ENCODE data around the gene NBEA. TPM values are rescaled to one million over a fixed set of nuclear protein-coding genes. Genes with fewer than 3 reads are reported as not detected.

The NBEA gene
- total RNA-seq, 1 experiment from 2014 or later: 3.3 TPM

GRCh38 chr13:35333157-35333556, 391.1 kb downstream of the NBEA start:
- DNase-seq (ENCODE audit: low read depth, low spot score): no peak
- H3K36me3 ChIP-seq (ENCODE audit: control insufficient read depth, insufficient read depth, low read length): no peaks in the 10 kb centered on the region
- BruUV-seq (replicated peaks): no TSS peak

GRCh38 chr13:35342440-35342839, 400.4 kb downstream of the NBEA start:
- no peak for ATAC-seq
- Histone ChIP-seq H3K4me3 (ENCODE audit: low read depth in 2 of 2, low read length in 2 of 2) (no peak overlapping the region), H3K27me3 (ENCODE audit: control insufficient read depth, insufficient read depth, low read length) (no peaks in the 10 kb centered on the region), H3K27ac (ENCODE audit: low read length) (no peak overlapping the region), H3K4me1 (ENCODE audit: control insufficient read depth, insufficient read depth, low read length) (no peaks in the 10 kb centered on the region), H3K36me3 (ENCODE audit: control insufficient read depth, insufficient read depth, low read length) (no peaks in the 10 kb centered on the region), H3K9me3 (ENCODE audit: control insufficient read depth, insufficient read depth, low read depth, low read length) (no peaks in the 10 kb centered on the region)
- intact Hi-C loops (cut with micrococcal nuclease; ENCODE audit: unreplicated experiment) (no loop called here), in situ Hi-C loops (cut with HindIII; ENCODE audit: low pct_unique_long_range_greater_than_20kb, low sequenced_read_pairs) (no loop called here)
- no peak for TF ChIP-seq TCF7L2 (IDR thresholded peaks at IDR 0.05; ENCODE audit: low read depth, low read length)
- POLR2A ChIA-PET: no interaction called here
- DNase-seq (ENCODE audit: low read depth, low spot score): no peak
- CTCF ChIA-PET: no interaction called here
- no TSS peak for BruUV-seq (replicated peaks)

More at GRCh38 chr13:35333157-35333556, 391.1 kb downstream of the NBEA start:
- Histone ChIP-seq H3K9me3 (ENCODE audit: control insufficient read depth, insufficient read depth, low read depth, low read length) (no peaks in the 10 kb centered on the region), H3K27me3 (ENCODE audit: control insufficient read depth, insufficient read depth, low read length) (no peaks in the 10 kb centered on the region), H3K4me3 (ENCODE audit: low read depth in 2 of 2, low read length in 2 of 2) (no peak overlapping the region), H3K4me1 (ENCODE audit: control insufficient read depth, insufficient read depth, low read length) (no peaks in the 10 kb centered on the region), H3K27ac (ENCODE audit: low read length) (no peak overlapping the region)
- intact Hi-C loops (cut with micrococcal nuclease; ENCODE audit: unreplicated experiment) (no loop called here), in situ Hi-C loops (cut with HindIII; ENCODE audit: low pct_unique_long_range_greater_than_20kb, low sequenced_read_pairs) (no loop called here)
- no peak for ATAC-seq
- POLR2A ChIA-PET: no interaction called here
- no peak for TF ChIP-seq REST (IDR thresholded peaks at IDR 0.05; ENCODE audit: insufficient read depth in 1 of 2, low read depth in 2 of 2, low read length in 1 of 2)
- no peak for TF ChIP-seq CTCF (IDR thresholded peaks at IDR 0.05)
- TF ChIP-seq POLR2AphosphoS5 (IDR thresholded peaks at IDR 0.05; ENCODE audit: low read depth, low read length): no peak
- no peak for TF ChIP-seq SIN3A (IDR thresholded peaks at IDR 0.05; ENCODE audit: borderline replicate concordance, insufficient read depth, low read depth, low read length)
- no peak for TF ChIP-seq TCF7L2 (IDR thresholded peaks at IDR 0.05; ENCODE audit: low read depth, low read length)
- CTCF ChIA-PET: no interaction called here

- no peak for TF ChIP-seq SIN3A (IDR thresholded peaks at IDR 0.05; ENCODE audit: borderline replicate concordance, insufficient read depth, low read depth, low read length)
- TF ChIP-seq CTCF (IDR thresholded peaks at IDR 0.05): no peak
- Histone ChIP-seq H3K4me3 (ENCODE audit: low read depth in 2 of 2, low read length in 2 of 2) (no peak overlapping the region), H3K9me3 (ENCODE audit: control insufficient read depth, insufficient read depth, low read depth, low read length) (no peaks in the 10 kb centered on the region), H3K36me3 (ENCODE audit: control insufficient read depth, insufficient read depth, low read length) (no peaks in the 10 kb centered on the region), H3K27ac (ENCODE audit: low read length) (no peak overlapping the region), H3K4me1 (ENCODE audit: control insufficient read depth, insufficient read depth, low read length) (no peaks in the 10 kb centered on the region), H3K27me3 (ENCODE audit: control insufficient read depth, insufficient read depth, low read length) (no peaks in the 10 kb centered on the region)
- ATAC-seq (no peak), DNase-seq (ENCODE audit: low read depth, low spot score) (no peak)
- intact Hi-C loops (cut with micrococcal nuclease; ENCODE audit: unreplicated experiment) (no loop called here), in situ Hi-C loops (cut with HindIII; ENCODE audit: low pct_unique_long_range_greater_than_20kb, low sequenced_read_pairs) (no loop called here)
- ChIA-PET CTCF (no interaction called here), POLR2A (no interaction called here)
- BruUV-seq (replicated peaks): no TSS peak
Observed at GRCh38 chr13:35343417-35343816, 401.3 kb downstream of the NBEA start.
